GM18907 (cell line): ENCODE results near the gene SFT2D1.

ENCODE experiments used
- ATAC-seq: cut with Tn5 transposase; IDR thresholded peaks from one replicate; pipeline ENCODE4 v1.9.1; 2021; ENCODE audit warnings: mild to moderate bottlenecking, moderate library complexity; ENCODE audit not compliant: unreplicated experiment

Gene SFT2D1

GRCh38 chr6:166308769-166309589, 33.4 kb downstream of the SFT2D1 start:
- ATAC-seq, result no peak

- peak; percentile 70 for ATAC-seq
These were observed 34.1 kb downstream of the SFT2D1 start, which contains the start of gene PRR18 for GRCh38 chr6:166308033-166308768. Gene PRR18 (minus strand): TSS chr6:166308392. CDS start chr6:166308142, 250 bp downstream.

GRCh38 chr6:166307082-166308032, 35.0 kb downstream of the SFT2D1 start:
- ATAC-seq, result peak; percentile 33

GRCh38 chr6:166306378-166307081, 35.8 kb downstream of the SFT2D1 start:
- no peak for ATAC-seq

GRCh38 chr6:166305562-166306117, 36.7 kb downstream of the SFT2D1 start:
- ATAC-seq, result no peak

- no peak for ATAC-seq
These were observed 38.2 kb downstream of the SFT2D1 start for GRCh38 chr6:166304106-166304505.

- ATAC-seq, result no peak
These were observed 40.5 kb downstream of the SFT2D1 start for GRCh38 chr6:166301611-166302529.

GRCh38 chr6:166300357-166300987, 41.9 kb downstream of the SFT2D1 start:
- no peak for ATAC-seq

- no peak for ATAC-seq
These were observed 44.7 kb downstream of the SFT2D1 start for GRCh38 chr6:166297606-166298005.

- no peak for ATAC-seq
These were observed 46.1 kb downstream of the SFT2D1 start for GRCh38 chr6:166296035-166296883.

GRCh38 chr6:166293731-166294584, 48.4 kb downstream of the SFT2D1 start:
- no peak for ATAC-seq

GRCh38 chr6:166289207-166290060, 52.9 kb downstream of the SFT2D1 start:
- ATAC-seq, result no peak

GRCh38 chr6:166286839-166287271, 55.5 kb downstream of the SFT2D1 start:
- peak; percentile 98 for ATAC-seq

- ATAC-seq, result no peak
These were observed 57.1 kb downstream of the SFT2D1 start for GRCh38 chr6:166285233-166285632.

- no peak for ATAC-seq
These were observed 57.7 kb downstream of the SFT2D1 start for GRCh38 chr6:166284640-166285039.
